Measurements from ENCODE around the gene DEF6.
A peak's percentile ranks its signal among the peaks of the same experiment; 100 is the strongest.
"Not testable (repeated sequence)": the region's sequence is repeated elsewhere in the genome, so short reads cannot be mapped to it uniquely, and the experiment has no call there.

The DEF6 gene

GRCh38 chr6:35283361-35283760 lies 14.3 kb upstream of the DEF6 start:
- DNase-seq: no peak

GRCh38 chr6:35287671-35288396 lies 9.8 kb upstream of the DEF6 start:
- no peak for DNase-seq

GRCh38 chr6:35288834-35289233 lies 8.8 kb upstream of the DEF6 start:
- DNase-seq: no peak

- no peak for DNase-seq
Observed at GRCh38 chr6:35291491-35291890, 6.1 kb upstream of the DEF6 start.

- peak; percentile 30 for DNase-seq
Observed at GRCh38 chr6:35292494-35292893, 5.1 kb upstream of the DEF6 start.

GRCh38 chr6:35293681-35294080 lies 3.9 kb upstream of the DEF6 start:
- DNase-seq: no peak

GRCh38 chr6:35294308-35294945 lies 3.2 kb upstream of the DEF6 start:
- DNase-seq: peak; percentile 44

GRCh38 chr6:35295036-35295435 lies 2.6 kb upstream of the DEF6 start:
- no peak for DNase-seq

- no peak for DNase-seq
Observed at GRCh38 chr6:35295521-35296315, 1.9 kb upstream of the DEF6 start.

GRCh38 chr6:35296931-35297600 lies 552 bp upstream of the DEF6 start:
- no peak for DNase-seq

- no peak for DNase-seq
Observed at GRCh38 chr6:35298625-35299140, 1.1 kb downstream of the DEF6 start.

- DNase-seq: no peak
Observed at GRCh38 chr6:35299674-35300073, 2.1 kb downstream of the DEF6 start.

- no peak for DNase-seq
Observed at GRCh38 chr6:35300848-35301247, 3.2 kb downstream of the DEF6 start.

GRCh38 chr6:35302604-35303241 lies 5.1 kb downstream of the DEF6 start:
- no peak for DNase-seq

- DNase-seq: no peak
Observed at GRCh38 chr6:35304299-35304698, 6.7 kb downstream of the DEF6 start.

- DNase-seq: no peak
Observed at GRCh38 chr6:35305117-35305516, 7.5 kb downstream of the DEF6 start.

- not testable (repeated sequence) for DNase-seq
Observed at GRCh38 chr6:35307138-35307537, 9.5 kb downstream of the DEF6 start.

- DNase-seq: not testable (repeated sequence)
Observed at GRCh38 chr6:35308543-35308942, 10.9 kb downstream of the DEF6 start.

GRCh38 chr6:35309611-35310264 lies 12.1 kb downstream of the DEF6 start:
- DNase-seq: no peak

- DNase-seq: no peak
Observed at GRCh38 chr6:35310265-35310831, 12.7 kb downstream of the DEF6 start.

- DNase-seq: no peak
Observed at GRCh38 chr6:35311390-35312075, 13.9 kb downstream of the DEF6 start.
